HG02981 (cell line): ENCODE measurements around the gene HECTD1.
"Not testable (repeated sequence)": the region's sequence is repeated elsewhere in the genome, so short reads cannot be mapped to it uniquely, and the experiment has no call there.

Source experiments
- ATAC-seq: cut with Tn5 transposase; IDR thresholded peaks from one replicate; pipeline ENCODE4 v1.9.1; 2021; ENCODE audit warnings: mild to moderate bottlenecking, moderate library complexity; ENCODE audit not compliant: unreplicated experiment

The HECTD1 gene

DNA sequence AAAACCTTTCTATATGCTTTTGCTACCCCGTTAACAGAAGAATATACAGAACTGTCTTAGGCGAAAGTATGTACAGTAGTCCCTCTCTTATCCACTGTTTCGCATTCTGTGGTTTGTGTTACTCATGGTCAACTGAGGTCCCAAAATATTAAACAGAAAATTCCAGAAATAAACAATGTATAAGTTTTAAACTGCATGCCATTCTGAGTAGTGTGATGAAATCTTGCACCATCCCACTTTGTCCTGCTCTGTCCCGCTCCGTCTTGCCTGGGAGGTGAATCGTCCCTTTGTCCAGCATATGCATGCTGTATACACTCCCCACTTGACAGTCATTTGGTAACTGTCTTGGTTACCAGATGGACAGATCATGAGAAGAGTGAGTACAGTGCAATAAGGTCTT is 111.3 kb downstream of the HECTD1 start:
- no peak for ATAC-seq

DNA sequence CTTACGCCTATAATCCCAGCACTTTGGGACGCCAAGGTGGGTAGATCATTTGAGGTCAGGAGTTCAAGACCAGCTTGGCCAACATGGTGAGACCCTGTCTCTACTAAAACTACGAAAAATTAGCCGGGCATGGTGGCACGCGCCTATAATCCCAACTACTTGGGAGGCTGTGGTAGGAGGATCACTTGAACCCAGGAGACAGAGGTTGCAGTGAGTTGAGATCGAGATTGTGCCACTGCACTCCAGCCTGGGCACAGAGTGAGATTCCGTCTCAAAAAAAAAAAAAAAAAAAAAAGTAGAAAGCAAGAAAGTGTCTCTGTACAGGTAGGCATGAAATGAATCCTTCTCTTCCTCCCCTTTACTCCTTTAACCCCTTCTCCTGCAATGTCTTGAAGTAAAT is 111.8 kb downstream of the HECTD1 start:
- not testable (repeated sequence) for ATAC-seq

DNA sequence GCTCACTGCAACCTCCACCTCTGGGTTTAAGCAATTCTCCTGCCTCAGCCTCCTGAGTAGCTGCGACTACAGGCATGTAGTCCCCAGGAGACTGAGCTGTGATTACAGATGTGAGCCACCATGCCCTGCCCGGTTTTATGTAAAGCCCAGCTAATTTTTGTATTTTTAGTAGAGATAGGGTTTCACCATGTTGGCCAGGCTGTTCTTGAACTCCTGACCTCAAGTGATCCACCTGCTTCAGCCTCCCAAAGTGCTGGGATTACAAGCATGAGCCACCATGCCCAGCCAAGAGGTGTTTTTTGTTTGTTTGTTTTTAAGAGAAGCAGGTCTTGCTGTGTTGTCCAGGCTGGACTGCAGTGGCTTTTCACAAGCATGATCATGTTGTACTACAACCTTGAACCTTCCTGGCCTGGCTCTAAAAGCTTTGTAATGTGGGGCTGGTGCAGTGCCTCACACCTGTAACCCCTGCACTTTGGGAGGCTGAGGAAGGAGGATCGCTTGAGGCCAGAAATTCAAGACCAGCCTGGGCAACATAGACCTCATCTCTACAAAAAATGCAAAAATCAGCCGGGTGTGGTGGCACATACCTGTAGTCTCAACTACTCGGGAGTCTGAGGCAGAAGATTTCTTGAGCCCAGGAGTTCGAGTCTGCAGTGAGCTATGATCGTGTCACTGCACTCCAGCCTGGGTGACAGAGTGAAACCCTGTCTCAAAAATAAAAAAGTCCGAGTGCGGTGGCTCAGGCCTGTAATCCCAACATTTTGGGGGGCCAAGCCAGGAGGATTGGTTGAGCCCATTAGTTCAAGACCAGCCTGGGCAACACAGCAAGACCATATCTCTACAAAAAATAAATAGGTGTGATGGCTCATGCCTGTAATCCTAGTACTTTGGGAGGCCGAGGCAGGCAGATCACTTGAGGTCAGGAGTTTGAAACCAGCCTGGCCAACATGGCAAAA is 113.4 kb downstream of the HECTD1 start:
- ATAC-seq, result not testable (repeated sequence)

- no peak for ATAC-seq
Observed at GRCh38 chr14:31092160-31092708, 115.4 kb downstream of the HECTD1 start.

DNA sequence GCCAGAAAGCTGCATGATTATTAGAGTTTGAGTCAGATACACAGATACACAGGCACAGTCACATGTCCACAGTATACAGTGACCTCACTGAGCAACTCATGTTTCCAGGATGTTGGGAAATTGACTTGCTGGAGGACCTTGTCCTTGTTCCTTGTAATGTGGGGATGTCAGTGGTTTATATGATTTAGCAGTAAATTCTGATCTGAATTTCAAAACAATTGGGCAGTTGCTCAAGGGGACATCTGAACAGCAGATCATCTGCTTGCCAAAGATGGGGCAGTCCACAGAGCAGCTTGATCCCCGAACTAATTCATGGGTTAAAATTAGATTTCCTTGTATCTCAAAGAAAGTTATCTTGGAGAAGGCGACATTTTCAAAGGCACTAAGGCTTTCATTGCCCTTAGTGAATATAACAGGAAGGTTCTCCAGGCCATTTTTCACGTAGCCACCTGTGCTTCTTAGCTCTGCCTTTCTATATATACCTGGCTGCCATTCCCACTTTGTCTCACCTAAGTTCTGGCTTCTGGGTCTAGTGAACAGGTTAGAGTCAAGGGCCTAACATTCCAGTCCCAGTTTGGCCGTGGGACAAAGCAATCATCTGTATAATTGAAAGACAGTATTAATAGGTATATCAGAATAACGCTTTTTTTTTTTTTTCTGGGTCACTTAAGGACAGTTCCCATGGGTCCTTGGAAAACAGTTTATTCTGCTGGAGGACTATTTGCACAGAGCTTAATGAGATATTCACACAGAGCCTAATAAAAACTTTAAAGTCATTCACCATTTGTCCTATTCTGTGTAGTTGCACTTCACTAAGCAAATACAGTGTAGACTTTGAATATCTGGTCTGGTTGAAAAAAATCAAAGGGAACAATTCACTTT is 116.5 kb downstream of the HECTD1 start:
- no peak for ATAC-seq

- not testable (repeated sequence) for ATAC-seq
Observed at GRCh38 chr14:31086466-31086865, 121.1 kb downstream of the HECTD1 start.

GRCh38 chr14:31085027-31085426 is 122.6 kb downstream of the HECTD1 start:
- ATAC-seq, result no peak

DNA sequence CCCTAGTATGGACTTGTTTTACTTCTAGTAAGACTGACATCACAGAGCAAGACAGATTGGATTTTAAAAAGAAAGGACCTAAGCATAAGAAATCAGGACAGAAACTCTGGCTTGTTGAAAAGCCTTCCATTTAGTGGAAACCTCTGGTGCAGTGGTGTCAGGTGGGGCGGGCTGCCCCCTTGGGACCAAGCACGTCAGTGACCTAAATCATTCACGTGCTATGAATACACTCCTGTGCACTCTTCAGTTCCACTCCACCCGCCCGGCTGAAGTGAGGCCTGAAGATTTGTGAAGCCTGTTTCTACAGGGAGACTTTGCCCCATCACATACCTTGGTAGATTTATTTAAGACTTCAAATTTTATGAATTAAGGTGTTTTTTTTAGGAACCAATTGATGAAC is 123.2 kb downstream of the HECTD1 start:
- ATAC-seq, result no peak

DNA sequence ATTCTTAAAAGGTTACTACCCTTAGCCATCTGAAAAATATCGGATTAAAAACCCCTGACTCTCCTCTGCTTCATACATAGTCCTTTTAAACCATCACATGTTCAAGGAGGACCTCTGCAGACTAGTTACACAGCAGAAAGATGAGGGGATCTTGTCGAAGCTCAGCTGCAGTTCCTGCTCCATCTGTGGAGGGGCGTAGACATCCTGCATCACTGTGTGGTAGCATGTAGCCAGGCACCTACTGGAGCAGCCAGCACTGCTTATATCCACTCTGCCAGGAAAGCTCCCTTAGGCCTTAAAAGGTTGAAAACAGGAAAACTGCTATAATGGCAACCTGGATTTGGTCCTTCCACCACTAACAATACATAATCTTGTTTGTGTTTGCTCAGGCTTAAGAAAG is 123.8 kb downstream of the HECTD1 start:
- ATAC-seq, result no peak

DNA sequence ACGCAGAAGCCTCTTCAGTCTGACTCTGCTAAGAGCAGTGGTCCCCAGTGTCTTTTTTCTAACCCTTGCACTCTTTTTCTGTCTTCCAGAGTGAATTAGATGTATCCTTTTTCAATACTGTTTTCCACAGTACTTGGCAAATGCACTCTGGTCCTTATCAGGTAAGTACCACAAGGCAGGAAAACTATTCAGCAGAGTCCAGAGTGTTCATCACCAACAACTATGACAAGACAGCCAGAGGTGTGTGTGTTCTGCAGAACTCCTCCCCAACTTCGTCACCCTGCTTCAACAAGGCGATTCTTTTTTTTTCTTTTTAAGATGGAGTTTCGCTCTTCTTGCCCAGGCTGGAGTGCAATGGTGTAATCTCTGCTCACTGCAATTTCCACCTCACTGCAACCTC is 127.1 kb downstream of the HECTD1 start:
- ATAC-seq, result no peak

GRCh38 chr14:31080056-31080455 is 127.5 kb downstream of the HECTD1 start:
- ATAC-seq, result no peak

GRCh38 chr14:31078766-31079165 is 128.8 kb downstream of the HECTD1 start:
- no peak for ATAC-seq

- ATAC-seq, result no peak
Observed at GRCh38 chr14:31075144-31075543, 132.4 kb downstream of the HECTD1 start.

DNA sequence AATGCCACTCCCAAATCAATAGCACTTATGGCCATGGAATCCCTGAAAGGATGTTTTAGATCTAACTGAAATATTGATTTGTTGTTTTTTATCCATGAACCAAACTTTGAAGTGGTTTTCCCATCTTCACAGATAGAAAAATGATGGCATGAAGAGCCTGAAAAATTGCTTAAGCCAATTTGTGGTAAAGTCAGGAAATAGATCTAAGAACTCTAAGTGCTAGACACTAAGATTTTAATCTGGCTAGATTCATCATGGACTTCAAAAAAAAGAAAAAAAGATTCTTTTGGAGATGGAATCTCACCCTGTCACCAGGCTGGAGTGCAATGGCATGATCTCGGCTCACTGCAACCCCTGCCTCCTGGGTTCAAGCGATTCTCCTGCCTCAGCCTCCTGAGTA is 136.4 kb downstream of the HECTD1 start:
- no peak for ATAC-seq

GRCh38 chr14:31070431-31070830 is 137.2 kb downstream of the HECTD1 start:
- ATAC-seq, result no peak

DNA sequence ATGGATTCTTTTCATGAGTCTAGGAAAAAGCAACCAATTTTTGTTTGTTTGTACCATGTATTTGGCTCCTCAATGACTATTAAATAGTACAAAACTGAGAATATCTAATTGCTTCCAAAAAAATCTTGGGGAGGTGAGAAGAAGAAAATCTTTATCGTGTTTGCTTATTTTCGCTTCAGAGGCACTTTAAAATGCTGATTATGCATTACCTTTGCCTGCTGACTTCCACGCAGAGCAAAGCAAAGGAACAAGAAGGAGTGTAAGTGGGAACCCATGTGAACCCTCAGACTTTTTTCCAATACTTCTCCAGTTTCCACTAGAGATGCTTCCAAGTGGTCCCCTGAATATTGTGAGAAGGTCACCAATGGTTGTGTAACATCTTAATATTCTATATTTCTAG is 138.2 kb downstream of the HECTD1 start:
- no peak for ATAC-seq

GRCh38 chr14:31068235-31068634 is 139.4 kb downstream of the HECTD1 start:
- ATAC-seq, result no peak

- ATAC-seq, result not testable (repeated sequence)
Observed at GRCh38 chr14:31062908-31063307, 144.7 kb downstream of the HECTD1 start.

- no peak for ATAC-seq
Observed at GRCh38 chr14:31060253-31060875, 147.2 kb downstream of the HECTD1 start.

GRCh38 chr14:31059152-31059924 is 148.3 kb downstream of the HECTD1 start:
- no peak for ATAC-seq
